M059J (cell line): ENCODE results near the gene NUP210. TPM values are rescaled to one million over a fixed set of nuclear protein-coding genes. Genes with fewer than 3 reads are reported as not detected.
"Not testable (repeated sequence)": the region's sequence is repeated elsewhere in the genome, so short reads cannot be mapped to it uniquely, and the experiment has no call there.

ENCODE experiments used
- DNase-seq: peaks from one replicate; pipeline ENCODE4 v3.0.0-alpha.2; 2012; ENCODE audit warnings: low read depth
- total RNA-seq: library from RNA; depleted of rRNA; stranded (reverse); fragments of >200 nt; shearing (Covaris generic); gene quantifications from 2 replicates; pipeline ENCODE4 v1.2.3, GENCODE V29; 2014

NUP210 gene
- total RNA-seq, 1 experiment from 2014 or later = 8.5 TPM

- no peak for DNase-seq
These were observed 13.9 kb downstream of the NUP210 start for GRCh38 chr3:13406190-13406589.

GRCh38 chr3:13405614-13406013 is 14.5 kb downstream of the NUP210 start:
- DNase-seq = peak; percentile 29

GRCh38 chr3:13404626-13405452 is 15.3 kb downstream of the NUP210 start:
- DNase-seq = no peak

GRCh38 chr3:13403847-13404246 is 16.3 kb downstream of the NUP210 start:
- no peak for DNase-seq

DNA sequence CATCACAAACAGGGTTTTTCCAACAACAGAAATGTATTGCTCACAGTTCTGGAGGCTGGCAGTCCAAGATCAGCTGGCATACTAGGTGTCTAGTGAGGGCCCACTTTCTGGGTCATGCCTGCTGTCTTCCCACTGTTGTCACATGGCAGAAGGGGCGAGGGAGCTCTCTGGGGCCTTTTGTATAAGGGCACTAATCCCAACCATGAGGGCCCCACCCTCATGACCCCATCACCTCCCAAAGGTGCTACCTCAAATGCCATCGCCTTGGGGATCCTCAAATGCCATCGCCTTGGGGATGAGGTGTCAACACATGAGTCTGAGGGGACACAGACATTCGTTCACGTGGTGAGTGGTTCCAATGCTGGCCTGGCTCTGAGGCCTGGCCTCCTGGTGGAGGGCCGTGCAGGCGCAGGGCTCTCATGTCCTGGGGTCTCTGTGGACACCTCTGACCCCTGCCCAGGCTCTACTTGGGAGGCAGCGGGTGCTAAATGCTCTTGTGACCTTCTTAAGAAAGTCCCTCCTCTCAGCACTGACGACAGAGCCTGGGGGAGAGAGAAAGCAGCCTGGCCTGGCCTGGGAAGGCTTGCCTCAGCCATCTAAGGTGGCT is 16.8 kb downstream of the NUP210 start:
- DNase-seq = no peak

DNA sequence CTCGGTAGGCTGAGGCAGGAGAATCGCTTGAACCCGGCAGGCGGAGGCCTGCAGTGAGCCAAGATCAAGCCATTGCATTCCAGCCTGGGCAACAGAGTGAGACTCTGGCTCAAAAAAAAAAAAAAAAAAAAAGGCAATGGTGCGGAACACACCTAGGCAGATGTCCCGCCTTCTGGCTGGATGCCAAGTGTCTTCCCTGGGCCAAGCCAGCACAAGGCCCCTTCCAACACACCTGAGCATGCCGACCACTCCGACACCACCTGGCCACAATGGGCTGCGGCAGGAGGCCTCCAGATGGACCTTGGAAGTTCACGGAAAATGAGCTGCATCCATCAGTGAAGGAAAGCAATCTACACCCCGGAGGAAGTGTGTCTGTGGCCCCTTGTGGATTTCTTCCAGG is 19.0 kb downstream of the NUP210 start:
- no peak for DNase-seq

- no peak for DNase-seq
These were observed 19.9 kb downstream of the NUP210 start for GRCh38 chr3:13400114-13400673.

DNA sequence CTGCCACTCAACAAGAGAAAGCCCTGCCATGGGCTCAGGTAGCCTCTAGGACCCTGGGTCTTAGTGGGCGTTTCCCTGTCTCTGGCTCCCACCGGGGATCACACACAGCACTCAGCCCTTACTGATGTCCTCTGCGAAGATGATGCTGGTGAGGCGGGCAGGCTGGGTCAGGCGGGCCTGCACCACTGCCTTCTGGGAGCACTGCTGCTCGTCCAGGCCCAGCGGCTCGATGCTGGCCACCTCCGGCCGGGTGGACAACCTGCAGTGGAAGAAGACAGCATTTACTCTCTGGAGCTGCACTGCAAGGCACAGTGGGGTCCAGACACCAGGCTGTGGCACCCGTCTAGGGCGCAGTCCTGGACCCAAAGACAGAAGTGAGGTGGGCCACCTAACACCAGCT is 20.5 kb downstream of the NUP210 start:
- no peak for DNase-seq

GRCh38 chr3:13397316-13397715 is 22.8 kb downstream of the NUP210 start:
- DNase-seq = no peak

DNA sequence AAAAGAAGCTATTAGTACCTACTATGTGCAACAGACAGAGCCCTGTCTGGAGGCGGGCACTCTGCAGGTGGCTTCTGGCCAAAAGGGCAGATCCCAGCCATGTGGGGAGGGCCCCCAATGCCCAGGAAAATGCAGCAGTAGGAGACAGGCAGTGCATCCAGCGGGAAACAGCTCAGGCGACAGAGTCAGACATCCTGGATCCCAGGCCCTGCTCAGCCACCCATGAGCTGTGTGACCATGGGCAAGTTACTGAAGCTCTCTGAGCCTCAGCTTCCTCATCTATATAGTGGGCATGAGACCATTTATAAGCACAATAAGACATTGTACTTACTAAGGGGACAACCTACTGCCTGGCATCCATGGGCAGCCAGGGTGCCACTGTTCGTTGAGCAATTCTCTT is 25.8 kb downstream of the NUP210 start:
- no peak for DNase-seq

DNA sequence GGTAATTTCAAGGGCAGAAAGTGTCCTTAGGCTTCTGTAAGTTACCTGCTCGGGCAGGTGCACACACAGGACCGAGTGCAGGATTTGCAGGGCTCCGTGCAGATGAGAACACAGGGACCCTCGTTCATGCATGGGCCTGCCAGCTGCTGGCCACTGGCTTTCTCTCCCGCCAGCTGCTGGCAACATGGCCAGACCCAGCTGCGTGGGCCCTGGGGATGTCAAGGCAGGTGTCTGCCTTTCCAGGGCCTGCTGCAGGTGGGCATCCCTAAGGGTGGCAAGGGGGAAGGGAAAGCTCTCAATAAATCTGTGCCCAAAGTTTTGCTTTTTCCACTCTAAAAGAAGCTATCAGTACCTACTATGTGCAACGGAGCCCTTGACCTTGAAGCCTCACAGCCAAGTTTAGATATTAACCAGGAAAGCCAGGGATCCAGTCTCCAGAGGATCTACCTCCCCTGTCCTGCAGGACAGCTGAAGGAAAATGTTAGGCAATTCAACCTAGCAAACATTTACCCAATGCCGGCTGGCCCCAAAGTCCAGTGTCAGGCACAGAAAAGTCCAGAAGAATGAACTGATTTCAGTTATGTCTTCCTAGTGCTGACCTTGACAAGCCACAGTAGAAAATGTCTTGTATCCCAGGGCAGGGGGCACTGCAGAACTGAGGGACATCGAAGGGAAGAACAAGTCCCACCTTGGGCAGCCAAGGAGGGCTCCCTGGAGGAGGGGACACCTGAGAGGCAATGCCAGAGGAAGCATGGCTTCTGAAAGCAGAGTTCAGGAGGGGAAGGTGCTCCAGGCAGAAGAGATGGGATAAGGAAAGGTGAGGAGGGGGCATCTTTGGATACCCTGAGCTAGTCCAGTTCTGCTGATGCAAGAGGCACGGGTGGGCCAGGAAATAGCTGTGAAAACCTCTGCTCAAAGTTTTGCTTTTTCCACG is 26.4 kb downstream of the NUP210 start:
- DNase-seq = no peak

DNA sequence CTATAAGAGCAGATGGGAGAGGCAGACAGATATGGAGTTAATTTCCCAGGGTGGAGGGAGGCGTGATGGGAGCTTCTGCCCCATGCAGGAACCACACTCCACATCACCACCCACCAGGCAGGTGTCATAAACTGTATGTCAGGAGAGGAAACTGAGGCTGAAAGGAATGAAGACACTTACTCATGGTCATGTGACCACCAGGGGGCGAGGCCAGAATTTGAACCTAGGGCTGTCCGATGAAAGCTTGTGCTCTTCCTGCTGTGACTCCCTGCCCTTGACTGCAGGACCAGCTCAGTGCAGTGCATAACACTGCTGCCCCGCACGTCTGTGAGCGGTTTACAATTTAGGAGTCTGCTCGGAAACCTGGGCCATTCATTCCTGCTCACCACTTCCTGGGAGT is 28.8 kb downstream of the NUP210 start:
- no peak for DNase-seq

DNA sequence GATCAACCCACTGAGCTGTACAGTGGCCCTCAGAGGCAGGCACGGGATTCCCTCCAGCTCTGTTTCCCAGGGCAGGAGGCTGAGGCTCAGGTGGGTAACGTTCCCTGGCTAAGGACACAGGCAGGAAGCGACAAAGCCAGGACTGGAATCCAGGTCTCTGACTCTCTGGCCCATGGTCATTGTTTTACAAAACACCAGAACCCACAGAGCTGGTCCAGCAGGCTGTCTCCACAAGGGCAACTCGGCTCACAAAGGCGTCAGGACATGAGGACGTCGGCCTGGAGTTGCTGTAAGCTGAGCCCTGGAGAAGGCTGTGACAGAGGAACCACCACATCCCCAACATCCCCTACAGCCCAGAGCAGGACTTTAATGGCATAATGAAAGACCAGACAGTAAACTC is 30.7 kb downstream of the NUP210 start:
- no peak for DNase-seq

- DNase-seq = no peak
These were observed 31.3 kb downstream of the NUP210 start for GRCh38 chr3:13388816-13389215.

- DNase-seq = no peak
These were observed 34.7 kb downstream of the NUP210 start for GRCh38 chr3:13385373-13385965.

- no peak for DNase-seq
These were observed 39.2 kb downstream of the NUP210 start for GRCh38 chr3:13380971-13381370.

DNA sequence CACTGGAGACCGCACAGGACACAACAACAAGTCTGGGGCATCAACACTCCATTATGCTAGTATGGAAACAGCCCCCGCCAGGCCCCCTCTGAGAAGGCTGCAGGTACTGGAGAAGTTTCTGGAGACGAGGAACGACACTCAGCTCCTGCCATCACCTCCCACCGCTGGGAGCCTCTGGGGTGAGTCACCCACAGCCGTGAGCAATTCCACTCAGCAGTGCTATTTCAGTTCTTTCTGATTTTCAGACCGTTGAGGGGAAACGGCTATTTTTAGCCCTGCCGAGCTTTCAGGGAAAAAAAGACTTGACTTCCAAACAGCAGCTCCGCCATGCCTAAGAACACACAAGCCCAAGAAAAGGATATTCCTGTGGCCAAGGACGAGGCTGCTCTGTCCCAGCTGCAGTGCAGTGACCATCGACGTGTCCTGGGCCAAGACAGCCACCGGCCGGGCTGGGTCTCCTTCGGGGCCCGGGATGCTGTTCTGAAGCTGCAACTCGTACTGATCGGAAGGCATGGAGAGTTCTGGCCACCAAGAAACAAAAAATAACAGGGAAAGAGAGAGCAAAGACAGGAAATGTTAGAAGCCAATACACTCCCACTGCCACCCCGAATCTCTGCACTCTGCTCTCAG is 40.8 kb downstream of the NUP210 start:
- peak; percentile 75 for DNase-seq

DNA sequence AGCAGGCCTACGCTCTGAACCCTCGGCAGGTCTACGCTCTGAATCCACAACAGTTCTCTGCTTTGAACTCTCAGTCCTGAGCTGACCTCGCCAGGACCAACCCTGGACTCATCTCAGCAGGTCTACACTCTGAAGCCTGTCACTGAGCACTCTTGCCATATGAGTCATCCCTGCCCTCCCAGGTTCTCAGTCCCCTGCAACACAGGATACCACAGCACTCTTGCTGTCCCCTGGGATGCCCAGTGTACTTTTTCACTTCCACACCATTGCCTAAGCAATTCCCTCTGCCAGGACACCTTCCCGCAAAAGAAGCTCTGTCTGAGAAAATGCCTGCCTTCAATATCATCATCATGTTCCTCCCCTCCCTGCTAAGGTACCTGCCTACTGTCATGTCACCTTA is 42.0 kb downstream of the NUP210 start:
- DNase-seq = peak; percentile 69

DNA sequence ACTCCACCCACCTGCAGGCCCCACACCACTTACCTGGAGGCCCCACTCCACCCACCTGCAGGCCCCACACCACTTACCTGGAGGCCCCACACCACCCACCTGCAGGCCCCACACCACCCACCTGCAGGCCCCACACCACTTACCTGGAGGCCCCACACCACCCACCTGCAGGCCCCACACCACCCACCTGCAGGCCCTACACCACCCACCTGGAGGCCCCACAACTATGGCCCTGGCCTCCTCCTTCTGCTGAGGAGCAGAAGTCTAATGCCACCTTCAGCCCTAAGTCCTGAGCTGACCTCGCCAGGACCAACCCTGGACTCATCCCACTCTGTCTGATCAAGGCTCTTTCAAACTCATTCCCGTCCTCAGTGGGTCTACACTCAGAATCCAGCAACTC is 42.4 kb downstream of the NUP210 start:
- not testable (repeated sequence) for DNase-seq

- DNase-seq = no peak
These were observed 43.1 kb downstream of the NUP210 start for GRCh38 chr3:13377021-13377420.

DNA sequence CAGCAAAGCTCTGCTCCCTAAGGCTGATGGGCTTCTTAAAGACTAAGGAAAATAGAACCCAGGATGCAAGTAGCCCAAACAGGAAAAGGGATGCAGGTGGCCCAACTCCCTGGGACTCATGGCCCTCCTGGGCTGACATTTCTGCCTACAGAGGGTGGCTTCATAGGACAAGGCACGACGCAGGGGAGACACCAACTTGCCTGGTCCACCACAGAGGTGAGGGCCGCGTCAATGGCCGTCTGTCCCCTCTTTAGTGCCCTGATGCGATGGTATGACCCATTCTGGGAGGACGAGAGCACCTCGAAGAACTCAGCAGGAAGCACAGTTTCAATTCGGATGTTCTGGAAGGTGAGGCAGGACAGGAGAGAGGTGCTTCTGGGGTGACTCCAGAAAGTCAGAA is 44.0 kb downstream of the NUP210 start:
- no peak for DNase-seq
